HG02852 (cell line): ENCODE data around the gene MIF.

Experiments
- ATAC-seq: cut with Tn5 transposase; IDR thresholded peaks from one replicate; pipeline ENCODE4 v1.9.1; 2021; ENCODE audit warnings: mild to moderate bottlenecking, moderate library complexity; ENCODE audit not compliant: unreplicated experiment

MIF gene

GRCh38 chr22:23875801-23876200, 18.4 kb upstream of the MIF start:
- no peak for ATAC-seq

GRCh38 chr22:23877566-23877965, 16.6 kb upstream of the MIF start:
- no peak for ATAC-seq

- no peak for ATAC-seq
Measured at GRCh38 chr22:23878219-23878618, 16.0 kb upstream of the MIF start.

GRCh38 chr22:23882370-23882769, 11.8 kb upstream of the MIF start:
- ATAC-seq = no peak

- no peak for ATAC-seq
Measured at GRCh38 chr22:23883658-23884057, 10.5 kb upstream of the MIF start.

- ATAC-seq = no peak
Measured at GRCh38 chr22:23884140-23884539, 10.0 kb upstream of the MIF start.

GRCh38 chr22:23888615-23889401, 5.4 kb upstream of the MIF start:
- no peak for ATAC-seq

GRCh38 chr22:23889620-23890019, 4.6 kb upstream of the MIF start:
- ATAC-seq = no peak

GRCh38 chr22:23891726-23892125, 2.5 kb upstream of the MIF start:
- no peak for ATAC-seq

- no peak for ATAC-seq
Measured at GRCh38 chr22:23892130-23892529, 2.1 kb upstream of the MIF start.

GRCh38 chr22:23892706-23893105, 1.5 kb upstream of the MIF start:
- no peak for ATAC-seq

GRCh38 chr22:23893121-23893944, 850 bp upstream of the MIF start:
- ATAC-seq = no peak

- ATAC-seq = peak; percentile 16
Measured at GRCh38 chr22:23894710-23895598, 771 bp downstream of the MIF start.

- ATAC-seq = no peak
Measured at GRCh38 chr22:23895599-23896144, 1.5 kb downstream of the MIF start.

GRCh38 chr22:23896166-23896522, 2.0 kb downstream of the MIF start:
- ATAC-seq = no peak

GRCh38 chr22:23896523-23897186, 2.5 kb downstream of the MIF start:
- ATAC-seq = no peak

GRCh38 chr22:23897320-23897719, 3.1 kb downstream of the MIF start:
- no peak for ATAC-seq

- ATAC-seq = no peak
Measured at GRCh38 chr22:23898006-23898974, 4.1 kb downstream of the MIF start.

- no peak for ATAC-seq
Measured at GRCh38 chr22:23899042-23899745, 5.0 kb downstream of the MIF start.
